ENCODE measurements around the gene LAMA4.

GRCh38 chr6:112169541-112169940 is 84.8 kb downstream of the LAMA4 start:
- no peak for TF ChIP-seq ZNF274 (IDR thresholded peaks at IDR 0.05; ENCODE audit: low read depth, low read length)
- no peak for TF ChIP-seq YY1 (IDR thresholded peaks at IDR 0.05; ENCODE audit: insufficient read depth, insufficient read length)
- no peak for TF ChIP-seq SUZ12 (IDR thresholded peaks at IDR 0.05; ENCODE audit: extremely low read depth, insufficient read depth, insufficient read length)

All from NT2/D1 (cell line).